ENCODE measurements around the gene SLC2A13. TPM values are rescaled to one million over a fixed set of nuclear protein-coding genes. Genes with fewer than 3 reads are reported as not detected.

Gene SLC2A13
- total and polyA plus RNA-seq, 5 donors: 2.8 to 15.5 (median 7.2) TPM

GRCh38 chr12:39780913-39781446, 324.9 kb downstream of the SLC2A13 start:
- H3K27me3 ChIP-seq (ENCODE audit: control insufficient read depth, insufficient read depth): no peaks in the 10 kb centered on the region

GRCh38 chr12:39780411-39780912, 325.4 kb downstream of the SLC2A13 start:
- H3K4me3 ChIP-seq (ENCODE audit: low read length): no peak overlapping the region
- DNase-seq: no peak
- H3K27ac ChIP-seq (ENCODE audit: low read length): no peak overlapping the region
- no peaks in the 10 kb centered on the region for H3K27me3 ChIP-seq (ENCODE audit: control insufficient read depth, insufficient read depth)
- no peaks in the 10 kb centered on the region for H3K4me1 ChIP-seq (ENCODE audit: control insufficient read depth, insufficient read depth, low read length)
- no peaks in the 10 kb centered on the region for H3K9me3 ChIP-seq (ENCODE audit: control insufficient read depth, low read length)
- no peak for ATAC-seq
- intact Hi-C loops (cut with DNase I): no loop called here
- WGBS: 83% methylated on average over 2 of the region's 2 CpGs

More at GRCh38 chr12:39780913-39781446, 324.9 kb downstream of the SLC2A13 start:
- DNase-seq (no peak), ATAC-seq (no peak)
- no peaks in the 10 kb centered on the region for H3K9me3 ChIP-seq (ENCODE audit: control insufficient read depth, low read length)
- H3K27ac ChIP-seq (ENCODE audit: low read length): no peak overlapping the region
- no peak overlapping the region for H3K4me3 ChIP-seq (ENCODE audit: low read length)
- no peaks in the 10 kb centered on the region for H3K4me1 ChIP-seq (ENCODE audit: control insufficient read depth, insufficient read depth, low read length)
- 72% methylated on average over 4 of the region's 4 CpGs for WGBS
- intact Hi-C loops (cut with DNase I): no loop called here

GRCh38 chr12:39779768-39780340, 326.0 kb downstream of the SLC2A13 start:
- no peak overlapping the region for H3K4me3 ChIP-seq (ENCODE audit: low read length)
- no peaks in the 10 kb centered on the region for H3K27me3 ChIP-seq (ENCODE audit: control insufficient read depth, insufficient read depth)
- WGBS: 79% methylated on average over 5 of the region's 5 CpGs
- H3K27ac ChIP-seq (ENCODE audit: low read length): no peak overlapping the region
- no peak for ATAC-seq
- H3K4me1 ChIP-seq (ENCODE audit: control insufficient read depth, insufficient read depth, low read length): no peaks in the 10 kb centered on the region
- H3K9me3 ChIP-seq (ENCODE audit: control insufficient read depth, low read length): no peaks in the 10 kb centered on the region
- DNase-seq: no peak
- intact Hi-C loops (cut with DNase I): loop anchor here in 1 of 4 donors (10.0 kb wide), 1 partner anchor 215 kb away; no protein-coding TSS in a partner anchor

- Histone ChIP-seq H3K27ac (ENCODE audit: low read length) (no peak overlapping the region), H3K4me1 (ENCODE audit: control insufficient read depth, insufficient read depth, low read length) (no peaks in the 10 kb centered on the region), H3K9me3 (ENCODE audit: control insufficient read depth, low read length) (no peaks in the 10 kb centered on the region), H3K27me3 (ENCODE audit: control insufficient read depth, insufficient read depth) (no peaks in the 10 kb centered on the region), H3K4me3 (ENCODE audit: low read length) (no peak overlapping the region)
- DNase-seq (peak in 1 of 3 donors; percentile 30), ATAC-seq (no peak)
- intact Hi-C loops (cut with DNase I): loop anchor here in 1 of 4 donors (10.0 kb wide), 1 partner anchor 217 kb away; no protein-coding TSS in a partner anchor
- 94% methylated on average over 11 of the region's 11 CpGs for WGBS
Observed at GRCh38 chr12:39777465-39777864, 328.4 kb downstream of the SLC2A13 start.

GRCh38 chr12:39773266-39773665, 332.6 kb downstream of the SLC2A13 start:
- no peak for DNase-seq

GRCh38 chr12:39772821-39773259, 333.0 kb downstream of the SLC2A13 start:
- peak; percentile 16 to 49 for ATAC-seq
- no peaks in the 10 kb centered on the region for H3K27me3 ChIP-seq (ENCODE audit: control insufficient read depth, insufficient read depth)
- intact Hi-C loops (cut with DNase I): loop anchor here in 1 of 4 donors (10.0 kb wide), 1 partner anchor 222 kb away; no protein-coding TSS in a partner anchor

More at GRCh38 chr12:39773266-39773665, 332.6 kb downstream of the SLC2A13 start:
- 94% methylated on average over 2 of the region's 2 CpGs for WGBS
- no peak overlapping the region for H3K4me3 ChIP-seq (ENCODE audit: low read length)
- no peaks in the 10 kb centered on the region for H3K4me1 ChIP-seq (ENCODE audit: control insufficient read depth, insufficient read depth, low read length)
- intact Hi-C loops (cut with DNase I): loop anchor here in 1 of 4 donors (10.0 kb wide), 1 partner anchor 222 kb away; no protein-coding TSS in a partner anchor
- H3K27me3 ChIP-seq (ENCODE audit: control insufficient read depth, insufficient read depth): no peaks in the 10 kb centered on the region
- no peak overlapping the region for H3K27ac ChIP-seq (ENCODE audit: low read length)
- no peaks in the 10 kb centered on the region for H3K9me3 ChIP-seq (ENCODE audit: control insufficient read depth, low read length)
- no peak for ATAC-seq

GRCh38 chr12:39771456-39771855, 334.4 kb downstream of the SLC2A13 start:
- Histone ChIP-seq H3K9me3 (ENCODE audit: control insufficient read depth, low read length) (no peaks in the 10 kb centered on the region), H3K27me3 (ENCODE audit: control insufficient read depth, insufficient read depth) (no peaks in the 10 kb centered on the region)
- intact Hi-C loops (cut with DNase I): loop anchor here in 1 of 4 donors (10.0 kb wide), 1 partner anchor 223 kb away; no protein-coding TSS in a partner anchor

More at GRCh38 chr12:39772821-39773259, 333.0 kb downstream of the SLC2A13 start:
- no peak for DNase-seq
- no peaks in the 10 kb centered on the region for H3K9me3 ChIP-seq (ENCODE audit: control insufficient read depth, low read length)
- H3K4me3 ChIP-seq (ENCODE audit: low read length): no peak overlapping the region
- H3K27ac ChIP-seq (ENCODE audit: low read length): no peak overlapping the region
- 58% methylated on average over 3 of the region's 3 CpGs for WGBS
- no peaks in the 10 kb centered on the region for H3K4me1 ChIP-seq (ENCODE audit: control insufficient read depth, insufficient read depth, low read length)

GRCh38 chr12:39764944-39765560, 340.8 kb downstream of the SLC2A13 start:
- H3K27ac ChIP-seq (ENCODE audit: low read length): no peak overlapping the region
- no peaks in the 10 kb centered on the region for H3K9me3 ChIP-seq (ENCODE audit: control insufficient read depth, low read length)
- DNase-seq (no peak), ATAC-seq (no peak)
- no peaks in the 10 kb centered on the region for H3K27me3 ChIP-seq (ENCODE audit: control insufficient read depth, insufficient read depth)
- intact Hi-C loops (cut with DNase I): loop anchor here (5.0 to 10.0 kb wide), 4 partner anchors 222 to 342 kb away; partner anchors contain the start of gene SLC2A13 (in 4 of the 4)
- no peak overlapping the region for H3K4me3 ChIP-seq (ENCODE audit: low read length)
- H3K4me1 ChIP-seq (ENCODE audit: control insufficient read depth, insufficient read depth, low read length): no peaks in the 10 kb centered on the region
- WGBS: 60% methylated on average over 3 of the region's 3 CpGs

More at GRCh38 chr12:39771456-39771855, 334.4 kb downstream of the SLC2A13 start:
- WGBS: 96% methylated on average over 1 of the region's 1 CpG
- DNase-seq (no peak), ATAC-seq (no peak)
- Histone ChIP-seq H3K4me3 (ENCODE audit: low read length) (no peak overlapping the region), H3K27ac (ENCODE audit: low read length) (no peak overlapping the region), H3K4me1 (ENCODE audit: control insufficient read depth, insufficient read depth, low read length) (no peaks in the 10 kb centered on the region)

GRCh38 chr12:39763890-39764169, 342.1 kb downstream of the SLC2A13 start:
- intact Hi-C loops (cut with DNase I): loop anchor here in 2 of 4 donors (10.0 kb wide), 2 partner anchors 231 to 341 kb away; partner anchors contain the start of gene SLC2A13 (in 1 of the 2)
- no peaks in the 10 kb centered on the region for H3K4me1 ChIP-seq (ENCODE audit: control insufficient read depth, insufficient read depth, low read length)
- H3K9me3 ChIP-seq (ENCODE audit: control insufficient read depth, low read length): no peaks in the 10 kb centered on the region
- H3K27ac ChIP-seq (ENCODE audit: low read length): no peak overlapping the region
- over 99% methylated on average over 2 of the region's 2 CpGs for WGBS
- no peak for ATAC-seq
- H3K27me3 ChIP-seq (ENCODE audit: control insufficient read depth, insufficient read depth): no peaks in the 10 kb centered on the region
- no peak overlapping the region for H3K4me3 ChIP-seq (ENCODE audit: low read length)
- no peak for DNase-seq

- Histone ChIP-seq H3K27ac (ENCODE audit: low read length) (no peak overlapping the region), H3K27me3 (ENCODE audit: control insufficient read depth, insufficient read depth) (no peaks in the 10 kb centered on the region), H3K9me3 (ENCODE audit: control insufficient read depth, low read length) (no peaks in the 10 kb centered on the region), H3K4me3 (ENCODE audit: low read length) (no peak overlapping the region), H3K4me1 (ENCODE audit: control insufficient read depth, insufficient read depth, low read length) (no peaks in the 10 kb centered on the region)
- DNase-seq: no peak
- no peak for ATAC-seq
- 84% methylated on average over 6 of the region's 6 CpGs for WGBS
- intact Hi-C loops (cut with DNase I): loop anchor here in 2 of 4 donors (10.0 kb wide), 2 partner anchors 232 to 342 kb away; partner anchors contain the start of gene SLC2A13 (in 1 of the 2)
Observed at GRCh38 chr12:39763071-39763889, 342.6 kb downstream of the SLC2A13 start.

Data from right cardiac atrium (tissue), 5 donors.